ENCODE data around the gene GGCX. TPM values are rescaled to one million over a fixed set of nuclear protein-coding genes. Genes with fewer than 3 reads are reported as not detected.

GGCX gene
- total RNA-seq, 1 donor from 2014 or later: 58.2 TPM

DNA sequence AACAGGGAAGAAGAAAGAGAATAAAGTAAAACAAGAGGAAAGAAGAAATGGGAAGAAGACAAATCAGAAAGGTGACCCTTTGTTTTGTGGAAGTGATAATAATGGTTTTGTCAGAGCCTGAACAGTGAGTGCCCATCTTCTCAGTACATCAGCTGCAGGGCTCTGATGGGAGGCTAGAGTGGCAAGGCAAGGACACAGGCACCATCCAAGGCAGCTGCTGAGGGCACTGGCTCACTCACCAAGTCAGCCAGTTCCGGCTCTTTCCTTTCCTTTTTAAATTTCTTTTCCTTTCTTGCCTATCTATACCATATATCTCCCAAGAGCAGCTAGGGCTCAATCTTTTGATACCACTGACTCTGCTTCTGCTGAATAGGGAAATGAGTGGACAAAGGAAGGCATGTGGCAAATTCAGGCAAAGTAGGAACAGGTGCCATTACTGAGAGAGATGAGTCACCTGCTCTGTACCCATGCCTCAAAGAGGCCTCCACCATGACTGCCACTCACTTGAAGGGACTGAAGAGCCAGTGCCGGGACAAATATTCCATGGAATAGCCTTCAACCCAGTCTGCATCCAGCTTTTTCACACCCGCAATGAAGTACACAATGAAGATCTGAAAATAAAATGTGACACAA, 6.2 kb downstream of the GGCX start:
- no peak for DNase-seq (ENCODE audit: extremely low spot score, unreplicated experiment)
- no peaks in the 10 kb centered on the region for H3K27me3 Mint-ChIP-seq (ENCODE audit: unreplicated experiment)
- TF ChIP-seq, protein P1, sequence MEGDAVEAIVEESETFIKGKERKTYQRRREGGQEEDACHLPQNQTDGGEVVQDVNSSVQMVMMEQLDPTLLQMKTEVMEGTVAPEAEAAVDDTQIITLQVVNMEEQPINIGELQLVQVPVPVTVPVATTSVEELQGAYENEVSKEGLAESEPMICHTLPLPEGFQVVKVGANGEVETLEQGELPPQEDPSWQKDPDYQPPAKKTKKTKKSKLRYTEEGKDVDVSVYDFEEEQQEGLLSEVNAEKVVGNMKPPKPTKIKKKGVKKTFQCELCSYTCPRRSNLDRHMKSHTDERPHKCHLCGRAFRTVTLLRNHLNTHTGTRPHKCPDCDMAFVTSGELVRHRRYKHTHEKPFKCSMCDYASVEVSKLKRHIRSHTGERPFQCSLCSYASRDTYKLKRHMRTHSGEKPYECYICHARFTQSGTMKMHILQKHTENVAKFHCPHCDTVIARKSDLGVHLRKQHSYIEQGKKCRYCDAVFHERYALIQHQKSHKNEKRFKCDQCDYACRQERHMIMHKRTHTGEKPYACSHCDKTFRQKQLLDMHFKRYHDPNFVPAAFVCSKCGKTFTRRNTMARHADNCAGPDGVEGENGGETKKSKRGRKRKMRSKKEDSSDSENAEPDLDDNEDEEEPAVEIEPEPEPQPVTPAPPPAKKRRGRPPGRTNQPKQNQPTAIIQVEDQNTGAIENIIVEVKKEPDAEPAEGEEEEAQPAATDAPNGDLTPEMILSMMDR (IDR thresholded peaks at IDR 0.05): no peak
- H3K4me1 Mint-ChIP-seq (ENCODE audit: unreplicated experiment): peaks cover 11% of the 10 kb centered on the region
- no peaks in the 10 kb centered on the region for H3K9me3 Mint-ChIP-seq (ENCODE audit: unreplicated experiment)
- peaks cover 37% of the 10 kb centered on the region for H3K36me3 Mint-ChIP-seq (ENCODE audit: unreplicated experiment)
- no peak overlapping the region for H3K27ac Mint-ChIP-seq (ENCODE audit: unreplicated experiment)
- no peak overlapping the region for H3K4me3 Mint-ChIP-seq (ENCODE audit: unreplicated experiment)

DNA sequence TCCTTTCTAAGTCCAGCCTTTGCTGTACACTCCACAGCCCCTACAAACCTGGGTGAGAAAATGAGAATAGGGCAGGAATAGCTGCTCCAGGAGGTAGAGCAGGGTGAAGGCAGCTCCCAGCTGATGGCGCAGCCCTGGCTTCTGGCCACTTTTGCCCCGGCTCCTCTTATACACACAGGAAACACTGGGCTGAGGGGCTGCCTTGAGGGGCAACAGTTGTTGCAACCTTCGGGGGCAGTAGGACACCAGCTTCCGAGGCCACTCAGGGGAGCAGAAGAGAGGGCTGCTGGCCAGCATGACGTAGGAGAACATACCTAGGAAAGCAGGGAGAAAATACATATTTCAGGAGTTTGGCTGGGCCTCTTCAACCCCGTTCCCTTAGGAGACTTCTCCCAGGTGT, 8.1 kb downstream of the GGCX start:
- no peak overlapping the region for H3K27ac Mint-ChIP-seq (ENCODE audit: unreplicated experiment)
- no peaks in the 10 kb centered on the region for H3K9me3 Mint-ChIP-seq (ENCODE audit: unreplicated experiment)
- H3K4me1 Mint-ChIP-seq (ENCODE audit: unreplicated experiment): peaks cover 10% of the 10 kb centered on the region
- H3K4me3 Mint-ChIP-seq (ENCODE audit: unreplicated experiment): no peak overlapping the region
- TF ChIP-seq, protein P1 (IDR thresholded peaks at IDR 0.05): no peak
- peaks cover 37% of the 10 kb centered on the region for H3K36me3 Mint-ChIP-seq (ENCODE audit: unreplicated experiment)
- DNase-seq (ENCODE audit: extremely low spot score, unreplicated experiment): no peak
- H3K27me3 Mint-ChIP-seq (ENCODE audit: unreplicated experiment): no peaks in the 10 kb centered on the region

DNA sequence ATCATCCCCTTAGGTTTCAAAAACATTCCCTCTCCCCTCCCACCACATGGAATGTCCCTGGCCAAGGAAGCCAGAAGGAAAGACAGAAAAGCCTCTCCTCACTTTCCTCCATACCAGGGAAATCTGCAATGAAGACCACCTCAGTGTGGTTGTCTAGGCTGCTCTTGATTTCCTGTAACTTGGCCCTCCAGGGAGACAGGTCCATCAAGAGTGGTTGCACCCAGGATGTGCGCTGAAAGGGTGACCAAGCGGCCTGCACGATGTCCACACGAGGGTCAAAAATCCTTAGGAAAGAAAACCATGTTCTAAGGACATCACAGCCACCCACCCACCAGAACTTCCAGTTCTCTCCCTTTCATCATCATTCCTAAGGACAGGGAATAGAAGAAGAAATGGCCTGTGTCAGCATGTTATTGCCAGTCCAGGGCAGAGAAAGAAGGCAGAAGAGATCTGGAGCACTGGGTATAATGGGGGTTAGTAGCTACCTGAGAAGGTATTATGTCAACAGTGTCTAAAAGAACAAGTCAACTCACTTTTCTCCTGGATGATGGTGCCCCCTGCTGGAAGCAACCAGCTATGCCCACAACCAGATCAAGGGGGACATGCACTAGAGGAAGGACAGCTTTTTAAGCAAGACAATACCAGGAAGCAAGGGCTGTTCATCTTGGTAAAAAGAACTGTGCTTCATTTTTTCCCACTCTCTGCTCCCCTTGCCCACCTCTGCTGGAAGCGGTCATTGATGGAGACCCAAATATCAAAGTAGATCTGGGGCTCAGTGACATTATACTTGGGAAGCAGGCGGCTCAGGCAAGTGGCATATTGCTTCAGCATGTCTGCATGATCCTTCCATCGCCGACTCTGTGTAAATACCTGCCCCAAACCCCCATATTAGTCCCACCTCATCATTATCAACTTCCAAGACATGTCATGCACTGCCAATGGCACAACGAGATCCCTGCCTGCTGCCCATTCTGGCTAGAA, 9.3 kb downstream of the GGCX start:
- Mint-ChIP-seq H3K27ac (ENCODE audit: unreplicated experiment) (no peak overlapping the region), H3K4me3 (ENCODE audit: unreplicated experiment) (no peak overlapping the region), H3K27me3 (ENCODE audit: unreplicated experiment) (no peaks in the 10 kb centered on the region), H3K9me3 (ENCODE audit: unreplicated experiment) (no peaks in the 10 kb centered on the region), H3K4me1 (ENCODE audit: unreplicated experiment) (peaks cover 10% of the 10 kb centered on the region), H3K36me3 (ENCODE audit: unreplicated experiment) (peaks cover 31% of the 10 kb centered on the region)
- TF ChIP-seq, protein P1 (IDR thresholded peaks at IDR 0.05): peak; percentile 93
- DNase-seq (ENCODE audit: extremely low spot score, unreplicated experiment): peak; percentile 90

DNA sequence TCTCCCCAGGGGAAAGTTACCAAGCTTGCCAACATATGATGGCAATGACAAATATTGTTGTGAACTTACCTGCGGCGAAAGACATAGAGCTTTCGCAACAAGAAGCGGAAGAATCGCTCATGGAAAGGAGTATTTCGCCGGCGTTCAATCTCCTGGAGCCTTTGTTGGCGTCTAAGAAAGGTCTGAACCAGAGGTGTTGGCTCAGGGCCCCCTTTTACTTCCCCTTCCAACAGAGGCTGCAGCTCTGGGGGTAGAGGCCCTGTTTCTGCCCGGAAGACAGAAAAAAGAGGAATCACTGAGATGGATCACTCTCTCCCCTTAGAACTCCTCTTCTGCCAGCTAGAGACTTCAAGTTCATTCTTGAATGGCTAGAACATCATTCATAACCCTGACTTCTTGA, 10.8 kb downstream of the GGCX start:
- TF ChIP-seq, protein P1 (IDR thresholded peaks at IDR 0.05): no peak
- no peak overlapping the region for H3K4me3 Mint-ChIP-seq (ENCODE audit: unreplicated experiment)
- peak overlapping the region; percentile 77 for H3K27ac Mint-ChIP-seq (ENCODE audit: unreplicated experiment)
- H3K27me3 Mint-ChIP-seq (ENCODE audit: unreplicated experiment): no peaks in the 10 kb centered on the region
- H3K4me1 Mint-ChIP-seq (ENCODE audit: unreplicated experiment): peaks cover 10% of the 10 kb centered on the region
- H3K36me3 Mint-ChIP-seq (ENCODE audit: unreplicated experiment): peaks cover 31% of the 10 kb centered on the region
- DNase-seq (ENCODE audit: extremely low spot score, unreplicated experiment): no peak
- no peaks in the 10 kb centered on the region for H3K9me3 Mint-ChIP-seq (ENCODE audit: unreplicated experiment)

DNA sequence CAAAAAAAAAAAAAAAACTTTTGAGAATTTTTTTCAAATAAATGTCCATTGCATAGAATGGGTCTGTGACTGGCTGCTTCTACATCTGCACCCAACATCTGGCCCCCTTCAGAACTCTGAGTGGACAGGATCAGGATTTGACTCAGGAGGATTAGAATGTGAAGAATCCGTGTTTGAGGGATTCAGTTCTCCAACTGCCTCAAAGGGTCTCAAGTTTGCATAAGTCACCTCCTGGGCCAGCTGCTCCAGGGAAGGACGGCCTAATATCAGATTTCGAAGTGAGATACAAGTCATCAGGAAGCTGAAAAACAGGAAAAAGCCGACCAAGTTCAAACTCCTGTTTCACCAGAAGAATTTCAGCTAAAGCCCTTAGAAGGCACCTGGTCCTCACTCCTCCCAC, 11.5 kb downstream of the GGCX start:
- TF ChIP-seq, protein P1 (IDR thresholded peaks at IDR 0.05): no peak
- H3K4me3 Mint-ChIP-seq (ENCODE audit: unreplicated experiment): no peak overlapping the region
- H3K9me3 Mint-ChIP-seq (ENCODE audit: unreplicated experiment): no peaks in the 10 kb centered on the region
- no peaks in the 10 kb centered on the region for H3K27me3 Mint-ChIP-seq (ENCODE audit: unreplicated experiment)
- no peak for DNase-seq (ENCODE audit: extremely low spot score, unreplicated experiment)
- H3K4me1 Mint-ChIP-seq (ENCODE audit: unreplicated experiment): peaks cover 10% of the 10 kb centered on the region
- H3K27ac Mint-ChIP-seq (ENCODE audit: unreplicated experiment): peak overlapping the region; percentile 77
- peaks cover 26% of the 10 kb centered on the region for H3K36me3 Mint-ChIP-seq (ENCODE audit: unreplicated experiment)

All from osteocyte (in vitro differentiated cells).